ENCODE data around the gene RAMP1. TPM values are rescaled to one million over a fixed set of nuclear protein-coding genes. Genes with fewer than 3 reads are reported as not detected.

Gene RAMP1
- total RNA-seq, 6 experiments from 2014 or later, result 10.1 to 75.2 (median 37.5) TPM

- Histone ChIP-seq H3K27ac (peak overlapping the region in 2 of 3 donors; percentile 83 to 88), H3K36me3 (no peaks in the 10 kb centered on the region), H3K4me3 (no peak overlapping the region), H3K4me1 (peaks cover 0 to 53% (median 13%) of the 10 kb centered on the region in 4 donors), H3K27me3 (no peaks in the 10 kb centered on the region), H3K9me3 (no peaks in the 10 kb centered on the region)
- TF ChIP-seq POLR2A (IDR thresholded peaks at IDR 0.05), result no peak
- TF ChIP-seq, protein P1, sequence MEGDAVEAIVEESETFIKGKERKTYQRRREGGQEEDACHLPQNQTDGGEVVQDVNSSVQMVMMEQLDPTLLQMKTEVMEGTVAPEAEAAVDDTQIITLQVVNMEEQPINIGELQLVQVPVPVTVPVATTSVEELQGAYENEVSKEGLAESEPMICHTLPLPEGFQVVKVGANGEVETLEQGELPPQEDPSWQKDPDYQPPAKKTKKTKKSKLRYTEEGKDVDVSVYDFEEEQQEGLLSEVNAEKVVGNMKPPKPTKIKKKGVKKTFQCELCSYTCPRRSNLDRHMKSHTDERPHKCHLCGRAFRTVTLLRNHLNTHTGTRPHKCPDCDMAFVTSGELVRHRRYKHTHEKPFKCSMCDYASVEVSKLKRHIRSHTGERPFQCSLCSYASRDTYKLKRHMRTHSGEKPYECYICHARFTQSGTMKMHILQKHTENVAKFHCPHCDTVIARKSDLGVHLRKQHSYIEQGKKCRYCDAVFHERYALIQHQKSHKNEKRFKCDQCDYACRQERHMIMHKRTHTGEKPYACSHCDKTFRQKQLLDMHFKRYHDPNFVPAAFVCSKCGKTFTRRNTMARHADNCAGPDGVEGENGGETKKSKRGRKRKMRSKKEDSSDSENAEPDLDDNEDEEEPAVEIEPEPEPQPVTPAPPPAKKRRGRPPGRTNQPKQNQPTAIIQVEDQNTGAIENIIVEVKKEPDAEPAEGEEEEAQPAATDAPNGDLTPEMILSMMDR (IDR thresholded peaks at IDR 0.05), result no peak
- DNase-seq (no peak), ATAC-seq (no peak)
- intact Hi-C loops (cut with DNase I), result no loop called here
- 100% methylated on average over 1 of the region's 4 CpGs for WGBS (ENCODE audit: insufficient coverage, low coverage, low lambda C conversion rate, missing lambda C conversion rate)
Measured at GRCh38 chr2:237863102-237863511, 3.7 kb downstream of the RAMP1 start.

DNA sequence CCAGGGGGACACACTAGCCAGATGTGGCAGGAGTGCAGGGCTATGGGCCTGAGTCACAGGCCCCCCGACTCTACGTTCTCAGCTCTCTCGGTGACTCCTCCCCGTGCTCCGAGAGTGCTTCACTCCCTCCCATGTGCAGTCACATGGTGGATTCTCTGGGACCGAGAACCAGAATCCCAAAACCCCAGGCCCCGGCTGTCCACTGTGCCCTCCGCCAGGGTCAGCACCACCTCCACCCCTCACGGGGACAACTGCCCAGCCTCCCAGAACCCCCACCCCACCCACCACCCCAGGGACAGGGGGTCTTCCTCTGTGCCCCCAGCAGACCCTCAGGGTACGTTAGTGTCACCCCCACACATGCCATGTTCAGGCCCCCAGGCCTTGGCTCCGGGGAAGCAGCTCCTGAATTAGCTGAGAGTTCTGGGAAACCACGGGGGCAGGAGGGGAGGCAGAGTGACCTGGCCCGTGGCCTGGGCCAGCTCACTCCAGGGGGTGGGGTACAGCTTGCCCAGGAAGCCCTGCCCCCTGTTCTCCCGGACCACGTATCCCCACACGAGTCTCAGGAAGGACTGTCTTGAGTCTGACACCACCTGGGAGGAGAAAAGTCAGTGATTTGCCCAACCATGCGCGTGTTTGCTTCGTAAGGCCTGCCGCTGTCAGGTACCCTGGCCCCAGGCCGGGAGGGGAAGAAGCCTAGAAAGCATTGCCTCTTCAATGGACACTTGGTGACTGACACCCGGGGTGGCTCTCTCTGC lies 4.4 kb downstream of the RAMP1 start:
- no peaks in the 10 kb centered on the region for H3K27me3 ChIP-seq
- TF ChIP-seq, protein P1 (IDR thresholded peaks at IDR 0.05), result no peak
- TF ChIP-seq POLR2A (IDR thresholded peaks at IDR 0.05), result no peak
- ATAC-seq (no peak), DNase-seq (no peak)
- peaks cover 0 to 51% (median 13%) of the 10 kb centered on the region in 4 donors for H3K4me1 ChIP-seq
- WGBS (ENCODE audit: insufficient coverage, low coverage, low lambda C conversion rate, missing lambda C conversion rate), result 90% methylated on average over 6 of the region's 22 CpGs
- intact Hi-C loops (cut with DNase I), result no loop called here
- H3K9me3 ChIP-seq, result no peaks in the 10 kb centered on the region
- no peaks in the 10 kb centered on the region for H3K36me3 ChIP-seq
- no peak overlapping the region for H3K4me3 ChIP-seq
- peak overlapping the region in 2 of 3 donors; percentile 58 to 88 for H3K27ac ChIP-seq

DNA sequence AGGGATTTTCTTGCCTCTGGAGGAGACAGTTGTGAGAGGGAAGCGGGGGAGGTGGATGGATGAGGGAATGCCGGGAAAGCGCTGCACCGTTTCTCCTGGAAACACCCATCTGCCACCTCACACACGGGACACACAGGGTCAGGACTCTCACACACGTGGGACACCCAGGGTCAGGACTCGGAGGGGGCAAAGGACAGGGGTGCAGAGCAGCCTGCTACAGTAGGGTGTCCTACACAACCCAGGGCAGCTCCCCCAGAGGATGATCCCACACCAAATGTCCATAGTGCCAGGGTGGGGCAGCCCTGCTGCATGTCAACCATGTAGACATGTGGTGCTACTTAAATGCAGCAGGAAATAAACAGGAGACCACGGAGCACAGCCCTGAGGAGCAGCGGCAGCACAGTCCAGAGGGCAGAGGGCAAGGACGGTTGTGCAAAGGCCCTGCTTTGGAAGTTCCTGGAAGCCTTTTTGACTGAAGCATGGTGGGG lies 5.1 kb downstream of the RAMP1 start:
- ATAC-seq, result peak in 3 of 4 donors; percentile 17 to 46 (median 44)
- H3K27me3 ChIP-seq, result no peaks in the 10 kb centered on the region
- peaks cover 0 to 48% (median 13%) of the 10 kb centered on the region in 4 donors for H3K4me1 ChIP-seq
- intact Hi-C loops (cut with DNase I), result no loop called here
- H3K36me3 ChIP-seq, result no peaks in the 10 kb centered on the region
- no peak for DNase-seq
- TF ChIP-seq, protein P1 (IDR thresholded peaks at IDR 0.05), result no peak
- TF ChIP-seq POLR2A (IDR thresholded peaks at IDR 0.05), result no peak
- H3K9me3 ChIP-seq, result no peaks in the 10 kb centered on the region
- 22% methylated on average over 4 of the region's 10 CpGs for WGBS (ENCODE audit: insufficient coverage, low coverage, low lambda C conversion rate, missing lambda C conversion rate)
- no peak overlapping the region for H3K4me3 ChIP-seq
- peak overlapping the region in 2 of 3 donors; percentile 55 to 58 for H3K27ac ChIP-seq

DNA sequence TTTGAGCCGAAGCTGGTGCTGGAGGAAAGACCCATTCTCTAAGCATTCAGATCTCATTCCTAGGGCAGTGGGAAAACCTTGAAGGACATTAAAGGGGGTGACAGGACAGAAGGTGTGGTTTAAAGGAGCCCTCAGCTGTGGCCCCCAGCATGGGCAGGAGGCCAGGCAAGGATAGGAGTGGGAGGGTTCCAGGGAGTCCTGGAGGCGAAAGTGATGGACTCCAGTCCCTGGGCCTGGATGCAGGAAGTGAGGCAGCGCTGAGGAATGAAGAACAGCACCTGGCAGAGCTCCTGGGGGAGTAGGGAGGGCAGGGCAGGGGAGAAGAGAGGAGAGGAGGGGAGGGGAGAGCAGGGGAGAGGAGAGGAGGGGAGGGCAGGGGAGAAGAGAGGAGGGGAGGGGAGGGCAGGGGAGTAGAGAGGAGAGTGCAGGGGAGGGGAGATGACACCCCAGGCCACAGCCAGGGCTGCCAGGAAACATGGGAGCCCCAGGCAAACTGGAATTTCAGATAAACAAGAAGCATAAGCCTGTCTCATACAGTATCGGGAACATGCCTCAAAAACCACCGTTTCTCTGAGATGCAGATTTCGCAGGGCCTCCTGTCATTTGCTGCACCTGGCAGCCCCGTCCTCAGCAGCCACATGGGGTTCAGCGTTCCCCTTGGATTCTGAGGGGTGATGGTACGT lies 5.7 kb downstream of the RAMP1 start:
- TF ChIP-seq, protein P1 (IDR thresholded peaks at IDR 0.05), result no peak
- no peak for TF ChIP-seq POLR2A (IDR thresholded peaks at IDR 0.05)
- DNase-seq (no peak), ATAC-seq (peak in 1 of 4 donors; percentile 28)
- H3K27ac ChIP-seq, result peak overlapping the region in 2 of 3 donors; percentile 33 to 37
- H3K4me1 ChIP-seq, result peaks cover 0 to 45% (median 13%) of the 10 kb centered on the region in 4 donors
- H3K36me3 ChIP-seq, result no peaks in the 10 kb centered on the region
- intact Hi-C loops (cut with DNase I), result no loop called here
- 73% methylated on average over 5 of the region's 9 CpGs for WGBS (ENCODE audit: insufficient coverage, low coverage, low lambda C conversion rate, missing lambda C conversion rate)
- H3K27me3 ChIP-seq, result no peaks in the 10 kb centered on the region
- no peak overlapping the region for H3K4me3 ChIP-seq
- no peaks in the 10 kb centered on the region for H3K9me3 ChIP-seq

Data from right lobe of liver (tissue), 6 donors.